HG03095 (cell line): ENCODE measurements around the gene KLK13.

ENCODE experiments used
- ATAC-seq: cut with Tn5 transposase; IDR thresholded peaks from one replicate; pipeline ENCODE4 v1.9.1; 2021; ENCODE audit warnings: moderate library complexity; ENCODE audit not compliant: unreplicated experiment

KLK13 gene

DNA sequence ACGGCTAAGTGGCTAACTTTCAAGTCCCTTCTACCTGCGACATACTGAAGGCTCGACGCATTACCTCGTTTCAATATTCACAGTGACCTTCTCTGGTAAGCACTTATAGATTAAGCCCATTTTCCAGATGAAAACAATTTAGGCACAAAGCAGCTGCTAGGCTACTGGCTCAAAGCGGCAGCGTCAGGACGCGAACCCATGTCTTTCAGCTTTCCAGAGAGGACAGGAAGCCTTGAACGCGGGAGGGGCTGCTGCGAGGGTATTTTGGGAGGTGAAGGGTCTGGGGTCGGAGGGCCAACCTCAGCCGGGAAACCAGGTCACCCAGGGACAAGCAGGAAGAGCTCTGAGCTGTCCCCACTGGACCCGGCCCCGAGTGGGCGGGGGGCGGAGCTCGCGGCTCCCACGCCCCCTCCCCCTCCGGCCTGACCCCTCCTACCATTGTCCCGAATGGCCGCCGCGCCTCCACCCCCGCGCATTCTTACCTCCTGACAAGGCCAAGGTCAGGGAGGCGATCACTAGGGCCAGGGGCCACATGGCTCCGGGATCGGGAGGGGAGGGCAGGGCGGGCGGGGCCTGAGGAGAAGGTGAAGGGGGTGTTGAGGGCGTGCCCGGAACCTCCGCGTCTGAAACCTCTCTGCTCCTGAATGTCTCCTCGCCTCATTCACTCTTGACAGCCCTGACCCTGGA lies at the start of gene KLK13:
Gene KLK13, minus strand, starts transcription at position 559 of the 687 bp plus-strand sequence. Its CDS starts 25 bp downstream, at position 534.
- no peak for ATAC-seq

DNA sequence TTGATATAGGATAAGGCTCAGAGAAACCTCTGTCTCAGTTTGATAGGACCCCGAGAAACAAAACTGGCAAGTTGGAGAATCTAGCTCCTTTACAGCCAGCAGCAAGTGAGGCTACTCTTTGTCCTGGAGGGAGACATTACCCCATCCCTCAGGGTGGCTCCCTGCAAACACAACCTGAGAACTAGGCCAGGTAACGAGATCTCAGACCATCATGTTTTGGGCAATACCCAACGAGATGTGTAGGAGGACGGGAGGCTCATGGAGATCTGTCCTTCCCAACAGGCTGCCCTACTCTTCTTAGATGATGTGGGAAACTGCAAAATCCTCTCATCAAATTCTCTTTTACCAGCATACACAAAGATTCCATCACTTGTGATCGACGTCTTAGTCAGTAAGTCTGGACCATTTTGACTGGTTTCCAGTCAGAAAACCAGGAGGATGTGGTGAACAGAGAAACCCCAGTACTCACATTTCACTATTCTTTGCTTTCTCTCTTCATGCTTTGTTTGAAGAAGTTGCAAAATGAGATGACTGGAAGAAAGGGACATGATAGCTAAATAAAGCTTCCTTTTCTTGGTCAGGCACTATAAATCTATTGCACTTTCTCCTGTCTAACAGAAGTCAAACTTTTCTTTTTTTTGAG lies 49.3 kb upstream of the KLK13 start:
- ATAC-seq, result no peak

- ATAC-seq, result no peak
These were observed 46.7 kb upstream of the KLK13 start for GRCh38 chr19:51111606-51112005.

DNA sequence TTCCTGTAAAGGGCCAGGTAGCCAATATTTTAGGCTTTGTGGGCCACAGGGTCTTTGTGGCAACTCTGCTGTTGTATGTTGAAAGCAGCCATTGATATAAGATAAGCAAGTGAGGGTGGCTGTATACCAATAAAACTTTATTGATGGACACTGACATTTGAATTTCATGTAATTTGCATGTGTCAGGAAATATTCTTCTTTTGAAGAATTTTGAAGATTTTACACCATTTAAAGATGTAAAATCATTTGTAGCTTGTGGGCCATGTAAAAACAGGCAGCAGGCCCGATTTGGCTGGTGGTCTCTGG lies 45.7 kb upstream of the KLK13 start:
- ATAC-seq, result no peak

GRCh38 chr19:51108805-51109146 lies 43.9 kb upstream of the KLK13 start:
- peak; percentile 19 for ATAC-seq

DNA sequence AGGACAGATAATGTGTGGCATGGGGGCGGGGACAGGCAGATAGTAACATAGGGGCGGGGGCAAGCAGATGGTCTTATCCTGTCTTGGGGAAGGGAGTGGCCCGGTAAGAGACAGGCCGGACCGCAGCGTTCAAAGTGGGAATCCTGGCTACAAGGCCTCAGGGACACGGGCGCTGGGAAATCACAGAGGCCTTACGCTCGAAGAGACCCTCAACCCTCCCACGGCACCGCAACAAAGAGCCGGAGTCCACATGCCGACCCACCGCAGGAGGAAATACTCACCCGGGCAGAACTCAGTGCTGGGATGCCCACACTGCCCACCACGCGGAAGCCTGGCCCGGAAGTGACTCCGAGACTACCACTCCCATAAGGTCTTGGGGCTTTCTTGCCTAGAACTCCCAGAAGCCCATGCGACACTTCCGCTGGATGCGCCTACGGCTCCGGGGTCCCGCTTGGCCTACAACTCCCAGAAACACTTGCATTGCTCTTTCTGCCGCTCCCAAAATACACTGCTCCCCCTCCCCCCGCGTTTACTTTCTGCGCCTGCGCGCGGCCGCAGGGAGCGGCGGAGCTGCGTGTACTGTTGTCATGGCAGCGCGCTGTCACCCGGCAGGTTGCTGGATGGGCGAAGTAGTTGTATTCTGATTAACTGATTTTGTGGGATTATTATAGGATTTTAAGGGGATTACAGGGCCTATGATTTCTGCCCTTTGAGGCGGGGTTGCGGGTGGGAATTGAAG lies 43.3 kb upstream of the KLK13 start, which contains the start of gene CTU1:
Gene CTU1, minus strand, starts transcription at position 344 of the 739 bp plus-strand sequence. CDS start 3,840 bp downstream, outside the sequence.
- ATAC-seq, result peak; percentile 84

GRCh38 chr19:51107406-51108065 lies 42.6 kb upstream of the KLK13 start:
- no peak for ATAC-seq

DNA sequence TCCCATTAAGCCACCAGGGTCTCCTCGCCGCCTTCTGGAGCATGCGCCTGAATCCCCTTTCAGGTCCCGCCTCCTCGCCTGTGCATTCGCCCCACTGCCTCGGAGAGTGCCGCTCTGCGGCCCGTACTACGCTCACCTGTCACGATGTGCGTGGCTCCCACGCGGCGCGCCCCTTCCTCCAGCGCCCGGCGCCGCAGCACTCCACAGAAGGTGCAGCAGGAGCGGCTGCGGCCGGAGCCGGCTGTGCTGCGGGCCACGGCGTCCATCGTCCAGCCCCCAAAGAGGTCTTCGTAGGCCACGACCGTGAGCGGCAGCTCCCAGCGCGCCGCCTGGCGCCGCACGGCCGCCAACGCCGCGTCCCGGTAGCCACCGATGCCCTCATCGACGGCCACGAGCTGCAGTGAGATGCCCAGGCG lies 39.0 kb upstream of the KLK13 start:
- ATAC-seq, result no peak

DNA sequence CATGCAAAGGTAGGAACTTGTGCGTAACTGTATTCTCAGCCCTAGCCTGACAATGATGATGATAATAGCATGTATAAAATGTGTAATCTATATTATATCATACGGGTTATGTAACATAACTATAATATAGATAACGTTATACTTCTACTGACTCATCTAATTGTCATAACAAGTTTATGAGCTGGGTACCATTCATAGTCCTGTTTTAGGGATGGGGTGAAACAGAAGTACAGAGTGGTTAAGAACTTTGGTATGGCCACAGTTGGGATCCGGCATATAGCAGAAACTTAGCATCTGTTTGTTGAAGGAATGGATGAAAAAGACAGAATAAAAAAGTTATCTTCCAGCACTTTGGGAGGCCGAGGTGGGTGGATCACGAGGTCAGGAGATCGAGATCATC lies 38.1 kb upstream of the KLK13 start:
- no peak for ATAC-seq

GRCh38 chr19:51101171-51101865 lies 36.4 kb upstream of the KLK13 start:
- ATAC-seq, result no peak

DNA sequence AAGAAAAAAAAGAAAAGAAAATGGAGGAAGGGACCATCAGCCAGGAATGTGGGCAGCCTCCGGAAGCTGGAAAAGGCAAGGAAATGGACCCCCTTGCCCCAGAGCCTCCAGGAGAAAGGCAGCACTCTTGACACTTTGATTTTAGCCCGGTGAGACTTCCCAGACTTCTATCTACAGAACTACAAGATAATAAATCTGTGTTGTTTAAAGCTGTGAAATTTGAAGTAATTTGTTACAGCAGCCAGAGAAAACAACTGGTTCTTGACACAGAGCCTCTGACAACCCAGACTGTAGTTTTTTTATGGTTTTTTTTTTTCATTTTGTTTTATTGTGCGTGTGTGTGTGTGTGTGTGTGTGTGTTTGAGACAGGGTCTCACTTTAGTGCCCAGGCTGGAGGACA lies 35.7 kb upstream of the KLK13 start:
- no peak for ATAC-seq

GRCh38 chr19:51099047-51099382 lies 34.1 kb upstream of the KLK13 start:
- ATAC-seq, result no peak

DNA sequence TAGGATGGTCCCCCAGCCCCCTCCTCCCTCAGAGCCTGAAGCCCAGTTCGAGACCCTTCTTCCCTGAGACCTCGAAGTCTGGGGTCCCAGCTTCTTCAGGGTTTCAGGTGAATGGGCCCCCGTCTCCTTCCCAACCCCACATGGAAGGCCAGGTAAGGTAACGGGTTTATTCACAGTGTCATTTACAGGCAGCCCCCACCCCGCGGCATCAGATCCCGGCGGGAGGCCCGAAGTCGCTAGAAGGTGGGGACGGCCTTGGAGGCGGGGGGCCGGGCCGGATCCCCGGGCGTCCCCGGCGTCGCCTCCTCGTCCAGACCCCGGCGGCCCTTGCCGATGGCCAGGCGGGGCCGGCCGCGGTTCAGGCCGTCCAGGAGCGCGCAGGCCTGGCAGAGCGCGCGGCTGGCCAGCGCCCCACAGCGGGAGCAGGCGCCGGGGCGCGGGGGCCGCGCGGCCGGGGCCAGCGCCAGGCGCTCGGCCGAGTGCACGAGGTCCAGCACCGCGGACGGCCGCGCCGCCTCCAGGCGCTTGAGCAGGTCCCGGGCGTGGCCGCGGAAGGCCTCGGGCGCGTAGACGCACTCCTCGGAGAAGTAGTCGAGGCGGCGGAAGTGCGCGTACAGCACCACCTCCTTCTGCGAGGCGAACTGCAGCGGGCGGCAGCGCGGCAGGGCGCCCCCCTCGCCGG lies 33.6 kb upstream of the KLK13 start:
- no peak for ATAC-seq

DNA sequence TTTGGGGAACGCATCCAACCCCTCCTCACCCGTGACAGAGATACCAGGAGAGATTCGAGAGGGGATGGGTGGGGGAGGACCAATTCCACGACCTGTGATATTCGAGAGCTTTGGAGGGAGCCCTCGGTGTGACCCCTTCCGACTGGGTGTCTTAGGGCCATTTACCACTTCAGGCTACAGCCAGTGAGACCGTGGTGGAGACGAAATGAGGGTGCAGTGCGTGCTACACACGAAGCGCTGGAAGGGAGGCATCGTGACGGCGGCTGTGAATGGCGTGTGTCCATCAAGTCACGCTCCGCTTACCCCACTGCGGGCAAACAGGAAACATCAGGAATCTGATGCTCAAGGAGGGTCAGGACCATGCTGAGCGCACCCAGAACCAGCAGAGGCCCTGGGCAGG lies 32.9 kb upstream of the KLK13 start:
- no peak for ATAC-seq

DNA sequence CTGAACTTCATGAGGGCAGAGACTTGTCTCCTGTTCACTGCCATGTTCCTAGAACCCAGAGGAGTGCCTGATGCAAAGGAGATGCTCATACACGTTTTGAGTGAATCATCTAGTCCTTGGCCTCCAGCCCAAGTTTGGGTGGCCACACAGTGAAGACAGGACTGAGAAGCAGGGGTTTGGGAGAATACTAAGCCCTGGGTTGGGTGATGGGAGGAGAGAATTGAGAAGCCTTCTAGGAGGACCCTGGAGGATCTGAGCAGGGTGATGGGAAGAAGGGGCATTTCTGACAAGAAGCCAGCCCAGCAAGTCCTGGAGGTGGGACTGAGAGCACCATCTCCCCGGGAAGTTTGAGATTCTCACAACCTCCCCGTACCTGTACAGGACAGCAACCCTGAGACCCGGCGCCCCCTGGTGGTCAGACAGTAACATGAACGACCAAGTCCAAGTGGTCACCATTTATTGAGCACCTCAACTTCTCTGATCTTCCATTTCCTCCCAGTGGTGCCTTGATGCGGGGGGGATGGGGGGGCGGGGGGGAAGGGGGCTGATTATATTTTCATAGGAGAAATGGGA lies 32.4 kb upstream of the KLK13 start:
- ATAC-seq, result no peak

DNA sequence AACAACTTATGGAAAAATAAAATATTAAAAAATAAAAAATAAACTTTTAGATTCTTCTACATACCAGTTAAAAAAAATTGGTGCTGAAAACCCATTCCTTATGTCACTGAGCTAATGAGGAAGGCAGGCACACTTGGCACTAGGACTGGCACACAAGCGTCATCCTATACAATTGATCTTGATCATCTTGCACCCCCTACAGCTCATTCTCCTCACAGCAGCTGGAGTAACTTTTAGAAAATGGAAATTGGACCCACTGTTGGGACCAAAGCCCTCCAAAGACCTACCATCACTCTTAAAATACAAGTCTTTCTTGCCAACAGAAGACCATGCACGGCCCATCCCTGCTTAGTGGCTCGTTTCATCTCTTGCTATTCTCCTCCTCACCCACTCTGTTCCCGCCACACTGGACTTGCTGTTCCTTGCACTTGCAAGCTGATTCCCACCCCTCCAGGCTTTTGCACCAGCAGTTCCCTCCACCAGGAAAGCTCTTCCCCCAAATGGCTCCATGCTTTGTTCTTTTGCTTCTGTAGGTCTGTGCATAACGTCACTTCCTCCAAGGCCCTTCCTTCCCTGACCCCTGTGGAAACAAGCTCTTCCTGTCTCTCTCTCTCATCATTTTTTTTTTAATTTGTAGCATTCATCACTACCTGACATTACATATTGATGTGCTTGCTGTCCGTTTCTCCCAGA lies 31.7 kb upstream of the KLK13 start:
- ATAC-seq, result no peak

- no peak for ATAC-seq
These were observed 29.9 kb upstream of the KLK13 start for GRCh38 chr19:51094696-51095279.

- ATAC-seq, result no peak
These were observed 28.8 kb upstream of the KLK13 start for GRCh38 chr19:51093510-51094345.
